HEK293T (cell line): ENCODE measurements around the gene FOXA1.

Experiments used
- CTCF ChIA-PET: fragments of 350-600 bp; formaldehyde crosslinking; extraction: SDS; loops from one replicate; lab custom pipeline; 2021; ENCODE audit warnings: antibody characterized with exemption, inconsistent platforms; lab: Yijun Ruan, JAX
- POLR2A ChIA-PET: fragments of 350-600 bp; formaldehyde crosslinking; extraction: SDS; loops from one replicate; lab custom pipeline; 2020; ENCODE audit warnings: antibody characterized with exemption, inconsistent platforms; lab: Yijun Ruan, JAX
- DNase-seq: peaks from one replicate; pipeline ENCODE4 v3.0.0; 2012; ENCODE audit warnings: mixed read lengths; ENCODE audit errors: extremely low spot score
- ARNT ChIP-seq: fragments of 450-650 bp; IDR thresholded peaks from 2 replicates; pipeline ENCODE4 v1.6.1; 2017; ENCODE audit warnings: mild to moderate bottlenecking
- BHLHE40 ChIP-seq: fragments of 450-650 bp; IDR thresholded peaks from 2 replicates; pipeline ENCODE4 v1.6.1; 2016; ENCODE audit warnings: mild to moderate bottlenecking, moderate library complexity, borderline replicate concordance
- CTBP1 ChIP-seq: fragments of 450-650 bp; IDR thresholded peaks from 2 replicates; pipeline ENCODE4 v1.6.1; 2016; ENCODE audit warnings: borderline replicate concordance
- ELF4 ChIP-seq: fragments of 450-650 bp; IDR thresholded peaks from 2 replicates; pipeline ENCODE4 v1.6.1; 2017; ENCODE audit warnings: antibody characterized with exemption
- FOXA1 ChIP-seq: fragments of 450-650 bp; IDR thresholded peaks from 2 replicates; pipeline ENCODE4 v1.6.1; 2016; ENCODE audit warnings: mild to moderate bottlenecking
- FOXK2 ChIP-seq: fragments of 450-650 bp; IDR thresholded peaks from 2 replicates; pipeline ENCODE4 v1.6.1; 2016; ENCODE audit warnings: mild to moderate bottlenecking
- FOXM1 ChIP-seq: fragments of 450-650 bp; IDR thresholded peaks from 2 replicates; pipeline ENCODE4 v1.6.1; 2017; ENCODE audit warnings: mild to moderate bottlenecking, borderline replicate concordance
- HDGF ChIP-seq: fragments of 450-650 bp; IDR thresholded peaks from 2 replicates; pipeline ENCODE4 v1.6.1; 2017; ENCODE audit warnings: antibody characterized with exemption, borderline replicate concordance
- L3MBTL2 ChIP-seq: fragments of 450-650 bp; conservative IDR thresholded peaks from 2 replicates; pipeline ENCODE4 v1.6.1; 2016; ENCODE audit warnings: mild to moderate bottlenecking
- LEF1 ChIP-seq: fragments of 450-650 bp; IDR thresholded peaks from 2 replicates; pipeline ENCODE4 v1.6.1; 2017; ENCODE audit warnings: mild to moderate bottlenecking, borderline replicate concordance
- NFRKB ChIP-seq: fragments of 450-650 bp; IDR thresholded peaks from 2 replicates; pipeline ENCODE4 v1.6.1; 2016; ENCODE audit warnings: mild to moderate bottlenecking, moderate library complexity
- SP1 ChIP-seq: fragments of 450-650 bp; IDR thresholded peaks from 2 replicates; pipeline ENCODE4 v1.6.1; 2017
- SUZ12 ChIP-seq: fragments of 450-650 bp; IDR thresholded peaks from 2 replicates; pipeline ENCODE4 v1.6.1; 2016; ENCODE audit warnings: mild to moderate bottlenecking
- TARDBP ChIP-seq: fragments of 450-650 bp; IDR thresholded peaks from 2 replicates; pipeline ENCODE4 v1.6.1; 2016
- ZNF384 ChIP-seq: fragments of 450-650 bp; IDR thresholded peaks from 2 replicates; pipeline ENCODE4 v1.6.1; 2016
- TF ChIP-seq, protein P1 (sequence below): fragments of 450-650 bp; IDR thresholded peaks from 2 replicates; pipeline ENCODE4 v1.6.1; 2016

FOXA1 gene

GRCh38 chr14:37594238-37594970 lies 645 bp downstream of the FOXA1 start:
- DNase-seq = peak; percentile 58
- no peak for TF ChIP-seq NFRKB
- 0 out of 2 replicates have a peak, but pooled peaks have one; percentile 3 for TF ChIP-seq FOXM1
- ChIA-PET POLR2A (interaction anchor here (0.9 kb wide), 1 partner anchor 18 kb away, joined by 4 read pairs; no protein-coding TSS in a partner anchor), CTCF (interaction anchor here (0.5 to 1.3 kb wide), 3 partner anchors 9 to 340 kb away, joined by 3 to 5 read pairs (median 4); no protein-coding TSS in a partner anchor)

GRCh38 chr14:37593511-37594237 lies 1.4 kb downstream of the FOXA1 start:
- POLR2A ChIA-PET = no interaction called here
- no peak for DNase-seq
- no peak for TF ChIP-seq SP1
- no peak for TF ChIP-seq BHLHE40
- TF ChIP-seq FOXK2 = no peak
- TF ChIP-seq SUZ12 = no peak
- no peak for TF ChIP-seq ZNF384
- TF ChIP-seq ELF4 = no peak
- TF ChIP-seq NFRKB = no peak
- TF ChIP-seq, protein P1, sequence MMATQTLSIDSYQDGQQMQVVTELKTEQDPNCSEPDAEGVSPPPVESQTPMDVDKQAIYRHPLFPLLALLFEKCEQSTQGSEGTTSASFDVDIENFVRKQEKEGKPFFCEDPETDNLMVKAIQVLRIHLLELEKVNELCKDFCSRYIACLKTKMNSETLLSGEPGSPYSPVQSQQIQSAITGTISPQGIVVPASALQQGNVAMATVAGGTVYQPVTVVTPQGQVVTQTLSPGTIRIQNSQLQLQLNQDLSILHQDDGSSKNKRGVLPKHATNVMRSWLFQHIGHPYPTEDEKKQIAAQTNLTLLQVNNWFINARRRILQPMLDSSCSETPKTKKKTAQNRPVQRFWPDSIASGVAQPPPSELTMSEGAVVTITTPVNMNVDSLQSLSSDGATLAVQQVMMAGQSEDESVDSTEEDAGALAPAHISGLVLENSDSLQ = no peak
- no peak for TF ChIP-seq ARNT
- no peak for TF ChIP-seq HDGF
- no peak for TF ChIP-seq FOXA1
- TF ChIP-seq CTBP1 = no peak
- no peak for TF ChIP-seq L3MBTL2
- no peak for TF ChIP-seq FOXM1
- TF ChIP-seq TARDBP = no peak
- no peak for TF ChIP-seq LEF1
- CTCF ChIA-PET = interaction anchor here (0.7 to 1.3 kb wide), 4 partner anchors 8 to 340 kb away, joined by 3 to 5 read pairs (median 4); no protein-coding TSS in a partner anchor

DNA sequence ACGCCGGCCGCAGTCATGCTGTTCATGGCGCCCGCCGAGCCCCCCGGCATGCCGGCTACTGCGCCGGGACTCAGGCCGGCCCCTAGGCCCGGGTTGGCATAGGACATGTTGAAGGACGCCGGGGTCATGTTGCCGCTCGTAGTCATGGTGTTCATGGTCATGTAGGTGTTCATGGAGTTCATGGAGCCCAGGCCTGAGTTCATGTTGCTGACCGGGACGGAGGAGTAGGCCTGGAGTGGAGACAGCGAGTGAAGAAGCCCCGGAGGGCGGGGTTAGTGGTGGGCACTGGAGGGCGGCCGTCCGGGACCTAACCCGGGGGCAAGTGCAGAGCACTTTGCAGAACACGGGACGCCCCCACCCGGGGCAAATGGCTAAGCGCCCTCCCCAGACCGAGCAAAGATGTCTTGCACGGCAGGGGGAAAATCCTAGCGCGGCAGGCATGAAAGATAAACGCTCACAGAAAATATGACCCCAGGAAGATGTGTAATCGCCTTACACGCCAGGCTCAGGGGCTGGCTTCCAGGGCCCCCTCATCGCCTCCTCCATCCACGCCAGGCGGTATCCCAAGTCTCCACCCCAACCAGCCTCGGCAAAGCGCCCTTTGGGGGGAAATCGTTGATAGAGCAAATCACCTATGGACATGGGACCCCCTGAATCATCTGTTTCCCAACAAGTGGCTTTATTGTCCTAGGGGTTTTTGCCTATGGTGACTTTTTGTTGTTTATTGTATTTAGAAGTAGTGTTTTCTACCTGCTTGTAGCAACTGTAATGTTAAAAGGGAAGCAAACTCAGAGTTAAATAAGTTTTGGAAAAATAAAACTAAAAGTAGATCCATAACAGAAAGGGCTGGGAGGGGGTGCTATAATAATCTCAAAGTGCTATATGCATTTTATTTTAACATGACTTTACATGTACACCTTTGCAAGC lies 2.3 kb downstream of the FOXA1 start:
- CTCF ChIA-PET = interaction anchor here (0.7 to 1.3 kb wide), 5 partner anchors 7 to 670 kb away, joined by 3 to 5 read pairs (median 4); no protein-coding TSS in a partner anchor
- no peak for TF ChIP-seq FOXA1
- TF ChIP-seq FOXM1 = no peak
- TF ChIP-seq, protein P1 = no peak
- TF ChIP-seq L3MBTL2 = no peak
- no peak for TF ChIP-seq CTBP1
- TF ChIP-seq ZNF384 = no peak
- no peak for TF ChIP-seq LEF1
- TF ChIP-seq TARDBP = no peak
- no peak for DNase-seq
- POLR2A ChIA-PET = no interaction called here

GRCh38 chr14:37591941-37592481 lies 3.0 kb downstream of the FOXA1 start:
- no peak for DNase-seq
- ChIA-PET POLR2A (no interaction called here), CTCF (interaction anchor here (0.8 kb wide), 1 partner anchor 670 kb away, joined by 3 read pairs; no protein-coding TSS in a partner anchor)
- TF ChIP-seq TARDBP (no peak), CTBP1 (no peak), HDGF (no peak), ARNT (no peak), SP1 (no peak), ZNF384 (no peak), LEF1 (no peak), FOXK2 (no peak), SUZ12 (no peak), L3MBTL2 (no peak)
- TF ChIP-seq, protein P1 = no peak

- TF ChIP-seq ELF4 = no peak
- no peak for TF ChIP-seq LEF1
- no peak for TF ChIP-seq BHLHE40
- no peak for TF ChIP-seq HDGF
- no peak for TF ChIP-seq SP1
- ChIA-PET CTCF (interaction anchor here (0.8 kb wide), 1 partner anchor 669 kb away, joined by 3 read pairs; no protein-coding TSS in a partner anchor), POLR2A (no interaction called here)
- no peak for DNase-seq
Observed at GRCh38 chr14:37591311-37591940, 3.6 kb downstream of the FOXA1 start.
